NT2/D1 (cell line): ENCODE data around the gene ITPR2.
"Not testable (repeated sequence)": the region's sequence is repeated elsewhere in the genome, so short reads cannot be mapped to it uniquely, and the experiment has no call there.

Source experiments
- DNase-seq: peaks from one replicate; pipeline ENCODE4 v3.0.0-alpha.2; 2011; ENCODE audit warnings: low read depth, low spot score
- H3K27me3 ChIP-seq: 2 replicates; pipeline ENCODE4 v1.6.0; 2011; ENCODE audit warnings: mild to moderate bottlenecking; ENCODE audit not compliant: insufficient read length, insufficient read depth
- H3K36me3 ChIP-seq: 2 replicates; pipeline ENCODE4 v1.6.1; 2011; ENCODE audit warnings: mild to moderate bottlenecking, low read length, mixed read lengths; ENCODE audit not compliant: insufficient read depth, insufficient read length
- H3K4me1 ChIP-seq: 2 replicates; pipeline ENCODE4 v1.5.1; 2011; ENCODE audit not compliant: insufficient read depth, insufficient read length
- H3K4me3 ChIP-seq: 2 replicates; pipeline ENCODE4 v1.5.1; 2011; ENCODE audit warnings: low read depth; ENCODE audit not compliant: insufficient read length
- H3K9ac ChIP-seq: 2 replicates; pipeline ENCODE4 v1.6.0; 2011; ENCODE audit warnings: low read depth; ENCODE audit not compliant: insufficient read length
- H3K9me3 ChIP-seq: 2 replicates; pipeline ENCODE4 v1.5.1; 2011; ENCODE audit warnings: mild to moderate bottlenecking, low read length; ENCODE audit not compliant: insufficient read depth
- SUZ12 ChIP-seq: IDR thresholded peaks from 2 replicates; pipeline ENCODE4 v1.6.1; 2011; ENCODE audit not compliant: insufficient read length, insufficient read depth; ENCODE audit errors: extremely low read depth
- YY1 ChIP-seq: IDR thresholded peaks from 2 replicates; pipeline ENCODE4 v1.6.1; 2011; ENCODE audit not compliant: insufficient read length, insufficient read depth
- ZNF274 ChIP-seq: IDR thresholded peaks from 2 replicates; pipeline ENCODE4 v1.6.1; 2011; ENCODE audit warnings: mild to moderate bottlenecking, low read depth, low read length

The ITPR2 gene

GRCh38 chr12:26767865-26768264 lies 65.1 kb downstream of the ITPR2 start:
- peaks cover 3% of the 10 kb centered on the region; the same call in 1 of the 2 replicates for H3K9me3 ChIP-seq
- H3K27me3 ChIP-seq: no peaks in the 10 kb centered on the region
- TF ChIP-seq SUZ12: no peak
- TF ChIP-seq ZNF274: no peak
- TF ChIP-seq YY1: no peak
- no peaks in the 10 kb centered on the region for H3K4me1 ChIP-seq
- H3K4me3 ChIP-seq: no peak overlapping the region
- no peaks in the 10 kb centered on the region for H3K36me3 ChIP-seq
- H3K9ac ChIP-seq: no peak overlapping the region
- no peak for DNase-seq

- Histone ChIP-seq H3K36me3 (no peaks in the 10 kb centered on the region), H3K9me3 (peaks cover 10% of the 10 kb centered on the region; the same call in 1 of the 2 replicates), H3K27me3 (no peaks in the 10 kb centered on the region), H3K9ac (no peak overlapping the region), H3K4me1 (no peaks in the 10 kb centered on the region), H3K4me3 (no peak overlapping the region)
- DNase-seq: no peak
- no peak for TF ChIP-seq SUZ12
- TF ChIP-seq YY1: no peak
- no peak for TF ChIP-seq ZNF274
Observed at GRCh38 chr12:26767116-26767515, 65.9 kb downstream of the ITPR2 start.

GRCh38 chr12:26762186-26762585 lies 70.8 kb downstream of the ITPR2 start:
- Histone ChIP-seq H3K4me1 (no peaks in the 10 kb centered on the region), H3K4me3 (no peak overlapping the region), H3K9me3 (peaks cover 20% of the 10 kb centered on the region), H3K36me3 (no peaks in the 10 kb centered on the region), H3K27me3 (no peaks in the 10 kb centered on the region), H3K9ac (no peak overlapping the region)
- DNase-seq: no peak
- TF ChIP-seq YY1 (no peak), SUZ12 (no peak), ZNF274 (no peak)

GRCh38 chr12:26761775-26762174 lies 71.2 kb downstream of the ITPR2 start:
- no peak for DNase-seq
- Histone ChIP-seq H3K36me3 (no peaks in the 10 kb centered on the region), H3K27me3 (no peaks in the 10 kb centered on the region), H3K4me3 (no peak overlapping the region), H3K4me1 (no peaks in the 10 kb centered on the region), H3K9me3 (peaks cover 20% of the 10 kb centered on the region), H3K9ac (no peak overlapping the region)
- no peak for TF ChIP-seq ZNF274
- no peak for TF ChIP-seq SUZ12
- no peak for TF ChIP-seq YY1

GRCh38 chr12:26760657-26761293 lies 72.2 kb downstream of the ITPR2 start:
- Histone ChIP-seq H3K27me3 (no peaks in the 10 kb centered on the region), H3K36me3 (no peaks in the 10 kb centered on the region)

GRCh38 chr12:26755362-26755761 lies 77.6 kb downstream of the ITPR2 start:
- H3K9me3 ChIP-seq: peaks cover 27% of the 10 kb centered on the region
- H3K4me3 ChIP-seq, DNase-seq, H3K9ac ChIP-seq, H3K36me3 ChIP-seq, H3K4me1 ChIP-seq, H3K27me3 ChIP-seq: not testable (repeated sequence)

More at GRCh38 chr12:26760657-26761293, 72.2 kb downstream of the ITPR2 start:
- DNase-seq: no peak
- Histone ChIP-seq H3K9ac (no peak overlapping the region), H3K4me1 (no peaks in the 10 kb centered on the region), H3K4me3 (no peak overlapping the region), H3K9me3 (peaks cover 28% of the 10 kb centered on the region)
- TF ChIP-seq YY1 (no peak), SUZ12 (no peak), ZNF274 (no peak)

- no peaks in the 10 kb centered on the region for H3K4me1 ChIP-seq
- peaks cover 27% of the 10 kb centered on the region for H3K9me3 ChIP-seq
- H3K36me3 ChIP-seq: no peaks in the 10 kb centered on the region
- no peak overlapping the region for H3K9ac ChIP-seq
- TF ChIP-seq ZNF274 (no peak), SUZ12 (no peak), YY1 (no peak)
- H3K27me3 ChIP-seq: no peaks in the 10 kb centered on the region
- DNase-seq: no peak
- H3K4me3 ChIP-seq: no peak overlapping the region
Observed at GRCh38 chr12:26754148-26754547, 78.8 kb downstream of the ITPR2 start.

- Histone ChIP-seq H3K27me3 (no peaks in the 10 kb centered on the region), H3K4me1 (no peaks in the 10 kb centered on the region), H3K9me3 (peaks cover 22% of the 10 kb centered on the region), H3K36me3 (no peaks in the 10 kb centered on the region), H3K9ac (no peak overlapping the region), H3K4me3 (no peak overlapping the region)
- DNase-seq: no peak
- TF ChIP-seq SUZ12: no peak
- TF ChIP-seq ZNF274: no peak
- no peak for TF ChIP-seq YY1
Observed at GRCh38 chr12:26751179-26751578, 81.8 kb downstream of the ITPR2 start.
